Measurements from ENCODE around the gene RNPEPL1. TPM values are rescaled to one million over a fixed set of nuclear protein-coding genes. Genes with fewer than 3 reads are reported as not detected.
"Not testable (repeated sequence)": the region's sequence is repeated elsewhere in the genome, so short reads cannot be mapped to it uniquely, and the experiment has no call there.

RNPEPL1 gene
- total RNA-seq, 1 donor = 45.0 TPM

DNA sequence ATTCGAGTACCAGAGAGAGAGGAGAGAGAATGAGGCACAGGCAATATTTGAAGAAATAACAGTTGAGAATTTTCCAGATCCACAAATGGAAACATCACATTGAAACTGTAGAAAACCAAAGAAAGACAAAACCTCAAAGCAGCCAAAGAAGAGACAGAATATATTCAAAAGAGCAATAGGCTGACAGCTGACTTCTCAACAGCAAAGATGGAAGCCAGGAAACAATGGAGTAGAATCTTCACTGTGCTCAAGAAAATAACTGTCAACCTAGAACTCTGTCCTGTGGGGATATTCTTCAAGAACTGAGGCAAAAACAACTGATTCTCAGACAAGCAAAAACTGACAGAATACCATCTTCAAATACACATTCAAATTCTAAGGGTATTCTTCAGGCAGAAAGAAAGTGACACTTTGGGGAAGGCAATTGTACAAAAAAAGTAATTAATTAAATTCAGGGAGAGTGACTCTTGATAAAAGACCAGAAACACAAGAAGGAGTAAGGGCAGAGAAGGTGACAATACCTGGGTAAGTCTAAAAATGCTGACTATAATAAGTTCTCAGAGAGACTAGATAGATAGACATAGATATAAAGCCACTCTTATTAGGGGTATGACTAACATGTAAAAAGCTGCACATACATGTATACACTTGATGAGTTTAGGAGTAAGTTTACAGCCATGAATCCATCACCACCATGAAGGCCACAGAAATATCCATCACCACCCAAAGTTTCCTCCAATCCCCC is 36.1 kb upstream of the RNPEPL1 start:
- DNase-seq (ENCODE audit: low read depth in 2 of 3, low spot score in 2 of 3) = peak in 1 of 3 donors; percentile 32

DNA sequence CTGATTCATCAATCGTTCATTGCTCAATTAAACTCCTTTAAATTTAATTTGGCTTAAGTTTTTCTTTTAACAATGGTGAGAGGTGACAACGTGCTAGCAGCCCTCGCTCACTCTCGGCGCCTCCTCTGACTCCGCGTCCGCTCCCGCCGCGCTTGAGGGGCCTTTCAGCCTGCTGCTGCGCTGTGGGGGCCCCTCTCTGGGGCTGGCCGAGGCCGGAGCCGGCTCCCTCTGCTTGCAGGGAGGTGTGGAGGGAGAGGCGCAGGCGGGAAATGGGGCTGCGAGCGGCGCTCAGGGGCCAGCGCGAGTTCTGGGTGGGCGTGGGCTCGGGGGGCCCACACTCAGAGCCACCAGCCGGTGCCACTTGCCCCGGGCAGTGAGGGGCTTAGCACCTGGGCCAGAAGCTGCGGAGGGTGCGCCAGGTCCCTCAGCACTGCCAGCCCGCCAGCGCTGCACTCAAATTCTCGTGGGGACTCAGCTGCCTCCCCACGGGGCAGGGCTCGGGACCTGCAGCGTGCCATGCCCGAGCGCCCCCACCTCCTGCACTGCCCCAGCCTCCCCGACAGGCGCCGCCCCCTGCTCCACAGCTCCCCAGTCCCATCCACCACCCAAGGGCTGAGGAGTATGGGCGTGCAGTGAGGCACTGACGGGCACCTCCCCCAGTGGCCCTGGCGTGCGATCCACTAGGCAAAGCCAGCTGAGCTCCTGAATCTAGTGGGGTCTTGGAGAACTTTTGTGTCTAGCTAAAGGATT is 30.1 kb upstream of the RNPEPL1 start:
- no peak for DNase-seq (ENCODE audit: low read depth in 2 of 3, low spot score in 2 of 3)

DNA sequence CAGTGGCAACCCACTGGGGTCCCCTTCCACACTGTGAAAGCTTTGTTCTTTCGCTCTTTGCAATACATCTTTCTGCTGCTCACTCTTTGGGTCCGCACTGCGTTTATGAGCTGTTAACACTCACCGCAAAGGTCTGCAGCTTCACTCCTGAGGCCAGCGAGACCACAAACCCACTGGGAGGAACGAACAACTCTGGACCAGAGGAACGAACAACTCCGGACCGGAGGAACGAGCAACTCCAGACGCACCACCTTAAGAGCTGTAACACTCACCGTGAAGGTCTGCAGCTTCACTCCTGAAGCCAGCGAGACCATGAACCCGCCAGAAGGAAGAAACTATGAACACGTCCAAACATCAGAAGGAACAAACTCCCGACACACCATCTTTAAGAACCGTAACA is 29.2 kb upstream of the RNPEPL1 start:
- DNase-seq (ENCODE audit: low read depth in 2 of 3, low spot score in 2 of 3) = not testable (repeated sequence)

DNA sequence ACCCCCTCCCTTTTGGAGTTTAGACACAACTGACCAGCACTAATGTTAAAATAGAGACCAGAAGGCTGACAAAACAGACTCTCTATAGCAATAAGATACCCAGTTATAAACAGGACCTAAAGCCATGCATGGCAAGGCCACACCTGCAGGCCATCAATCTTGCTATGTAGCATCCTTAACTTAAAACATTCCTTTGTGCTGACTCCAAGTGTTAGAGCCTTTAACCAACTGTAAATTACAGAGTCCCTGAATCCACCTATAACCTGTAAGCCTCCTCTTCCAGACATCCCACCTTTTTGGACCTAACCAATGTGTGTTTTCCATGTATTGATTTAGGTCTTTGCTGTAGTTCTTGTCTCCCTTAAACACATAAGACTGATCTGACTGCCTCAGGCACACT is 28.4 kb upstream of the RNPEPL1 start:
- DNase-seq (ENCODE audit: low read depth in 2 of 3, low spot score in 2 of 3) = no peak

DNA sequence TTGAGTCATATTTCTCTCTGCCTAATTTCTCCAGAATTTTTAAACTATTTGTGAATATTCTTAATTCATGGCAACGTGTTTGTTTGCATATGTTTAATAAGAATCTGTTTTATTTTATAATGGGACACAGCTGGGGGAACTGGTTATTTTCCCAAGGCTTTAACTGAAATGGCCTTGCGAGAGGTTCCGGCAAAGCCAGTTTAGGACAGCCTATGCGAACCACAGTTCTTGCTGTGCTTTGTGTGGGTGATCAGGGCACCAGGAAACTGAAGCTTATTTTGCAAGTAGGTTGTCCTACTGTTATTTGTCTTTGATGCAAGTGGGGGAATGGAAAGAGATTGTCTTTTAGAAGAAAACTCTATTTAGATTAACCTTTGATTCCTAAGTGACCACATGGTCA is 17.0 kb upstream of the RNPEPL1 start:
- no peak for DNase-seq (ENCODE audit: low read depth in 2 of 3, low spot score in 2 of 3)

DNA sequence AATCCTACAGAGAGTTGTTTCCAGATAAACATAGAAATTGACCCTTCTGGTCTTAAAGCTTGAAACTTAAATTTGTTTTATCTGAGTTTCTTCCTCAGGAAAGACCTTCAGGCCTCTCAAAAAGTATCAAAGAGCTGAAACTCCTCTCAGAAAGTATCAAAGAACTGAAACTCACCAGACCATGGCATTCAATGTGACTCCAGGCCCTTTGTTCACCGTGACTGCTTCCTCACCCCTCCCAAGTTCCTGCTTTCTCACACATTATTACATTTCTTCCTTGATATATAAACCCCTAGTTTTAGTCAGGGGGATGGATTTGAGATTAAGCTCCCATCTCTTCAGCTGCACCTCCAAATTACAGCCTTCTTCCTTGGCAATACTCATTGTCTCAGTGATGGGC is 16.5 kb upstream of the RNPEPL1 start:
- DNase-seq (ENCODE audit: low read depth in 2 of 3, low spot score in 2 of 3) = no peak

DNA sequence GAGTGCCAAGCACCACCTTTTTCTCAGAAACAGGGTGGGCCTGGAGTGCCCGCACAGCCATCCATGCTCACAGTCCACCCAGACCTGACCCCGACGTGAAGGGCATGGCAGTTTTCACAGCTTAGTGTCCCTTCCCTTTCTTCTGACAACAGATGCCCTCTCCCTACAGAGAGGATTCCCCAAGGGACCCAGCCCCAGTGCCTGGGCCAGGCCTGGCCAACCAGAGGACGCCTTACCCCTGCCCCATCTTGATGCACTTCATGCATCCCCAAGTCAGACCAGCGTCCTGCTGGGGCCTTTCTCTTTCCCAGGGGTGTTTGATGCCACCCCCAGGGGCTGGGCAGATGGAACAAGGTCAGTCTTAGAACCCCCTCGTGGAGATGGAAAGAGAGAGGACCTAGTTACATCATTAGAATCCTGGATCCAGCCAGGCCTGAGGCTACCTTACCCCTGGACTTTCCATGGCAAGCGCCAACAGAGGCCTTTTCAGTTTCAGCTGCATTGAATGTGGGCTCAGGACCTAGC is 14.3 kb upstream of the RNPEPL1 start:
- DNase-seq (ENCODE audit: low read depth in 2 of 3, low spot score in 2 of 3) = no peak

DNA sequence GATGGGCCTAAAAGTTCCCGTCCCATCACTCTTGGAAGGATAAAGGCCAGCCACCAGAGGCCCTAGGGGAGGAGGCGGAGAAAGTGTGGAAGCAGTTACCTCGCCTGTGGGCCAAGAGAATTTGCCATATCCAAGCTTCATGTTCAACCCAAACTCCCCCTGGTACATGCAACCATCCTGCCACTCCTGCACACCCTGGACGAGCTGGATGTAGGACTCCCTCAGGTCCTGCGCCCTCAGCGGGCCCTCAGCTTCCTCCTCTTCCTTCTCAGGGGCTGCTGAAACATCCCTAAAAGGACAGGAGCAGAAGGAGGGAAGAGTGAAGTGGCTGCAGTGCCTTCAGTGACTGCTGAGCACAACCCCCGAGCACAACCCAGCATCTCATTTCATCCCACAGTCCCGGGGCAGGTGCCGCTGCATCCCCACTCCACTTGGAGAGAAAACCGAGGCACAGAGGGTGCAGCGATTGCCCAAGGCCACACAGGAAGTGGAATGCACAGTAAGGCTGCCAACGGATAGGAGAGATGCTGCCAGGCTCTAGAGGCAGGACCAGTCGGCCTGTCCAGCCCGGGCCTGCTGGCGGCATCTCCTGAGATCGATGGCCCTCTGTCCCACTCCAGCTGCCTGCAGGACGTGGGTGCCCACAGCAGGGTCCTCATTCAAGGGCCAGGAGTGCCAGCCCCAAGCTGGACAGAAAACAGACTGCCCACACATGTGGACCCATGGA is 13.4 kb upstream of the RNPEPL1 start:
- DNase-seq (ENCODE audit: low read depth in 2 of 3, low spot score in 2 of 3) = no peak

DNA sequence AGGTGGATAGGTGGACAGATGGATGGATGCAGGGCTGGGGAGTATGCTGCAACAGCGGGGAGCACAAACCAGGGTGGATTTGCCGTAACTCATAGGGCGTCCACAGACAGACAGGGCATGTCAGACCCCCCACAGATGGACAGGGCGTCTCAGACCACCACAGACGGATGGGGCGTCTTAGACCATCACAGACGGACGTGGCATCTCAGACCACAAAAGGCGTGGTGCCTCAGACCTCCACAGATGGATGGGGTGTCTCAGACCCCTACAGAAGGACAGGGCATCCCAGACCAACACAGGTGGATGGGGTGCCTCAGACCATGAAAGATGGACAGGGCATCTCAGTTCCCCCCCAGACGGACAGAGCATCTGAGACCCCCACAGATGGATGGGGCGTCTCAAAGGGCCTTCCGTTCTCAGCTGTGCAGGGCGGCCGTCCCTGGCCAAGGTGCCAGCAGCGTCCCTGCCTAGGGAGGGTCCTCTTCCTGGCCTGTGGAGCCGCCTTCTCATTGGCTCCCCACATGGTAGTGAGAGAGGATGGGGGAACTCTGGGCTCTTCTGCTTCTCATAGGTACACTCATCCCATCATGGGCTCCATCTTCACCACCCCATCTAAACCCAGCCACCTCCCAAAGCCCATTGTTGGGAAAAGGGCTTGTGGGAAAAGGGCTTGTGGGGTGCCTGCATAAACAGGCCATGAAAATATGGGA is 12.6 kb upstream of the RNPEPL1 start:
- no peak for DNase-seq (ENCODE audit: low read depth in 2 of 3, low spot score in 2 of 3)

DNA sequence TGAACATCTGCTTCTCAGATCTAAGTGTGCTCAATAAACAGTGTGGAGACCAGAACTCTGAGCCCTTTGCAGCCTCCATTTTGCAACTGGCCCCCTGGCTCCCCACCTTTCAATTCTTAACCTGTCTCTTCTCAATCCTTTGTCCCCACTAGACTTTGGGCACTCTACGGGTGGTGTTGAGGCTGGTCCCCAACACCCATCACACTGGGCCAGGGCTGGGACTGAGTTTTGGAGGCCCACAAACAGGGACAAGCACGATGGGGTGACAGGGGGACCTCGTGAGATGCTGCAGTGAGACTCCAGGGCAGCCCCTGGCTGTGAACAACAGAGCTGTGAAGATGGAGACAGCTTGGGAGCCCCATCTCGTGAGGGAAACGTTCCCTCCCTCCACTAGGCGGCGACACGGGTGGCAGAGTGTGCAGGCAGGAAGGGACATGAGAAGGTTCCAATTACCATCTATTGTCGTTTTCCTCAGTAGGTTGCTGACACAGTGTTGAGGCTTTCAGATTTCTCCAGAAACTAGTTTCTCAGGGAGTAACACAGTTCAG is 11.7 kb upstream of the RNPEPL1 start:
- peak in 2 of 3 donors; percentile 61 to 71 for DNase-seq (ENCODE audit: low read depth in 2 of 3, low spot score in 2 of 3)

DNA sequence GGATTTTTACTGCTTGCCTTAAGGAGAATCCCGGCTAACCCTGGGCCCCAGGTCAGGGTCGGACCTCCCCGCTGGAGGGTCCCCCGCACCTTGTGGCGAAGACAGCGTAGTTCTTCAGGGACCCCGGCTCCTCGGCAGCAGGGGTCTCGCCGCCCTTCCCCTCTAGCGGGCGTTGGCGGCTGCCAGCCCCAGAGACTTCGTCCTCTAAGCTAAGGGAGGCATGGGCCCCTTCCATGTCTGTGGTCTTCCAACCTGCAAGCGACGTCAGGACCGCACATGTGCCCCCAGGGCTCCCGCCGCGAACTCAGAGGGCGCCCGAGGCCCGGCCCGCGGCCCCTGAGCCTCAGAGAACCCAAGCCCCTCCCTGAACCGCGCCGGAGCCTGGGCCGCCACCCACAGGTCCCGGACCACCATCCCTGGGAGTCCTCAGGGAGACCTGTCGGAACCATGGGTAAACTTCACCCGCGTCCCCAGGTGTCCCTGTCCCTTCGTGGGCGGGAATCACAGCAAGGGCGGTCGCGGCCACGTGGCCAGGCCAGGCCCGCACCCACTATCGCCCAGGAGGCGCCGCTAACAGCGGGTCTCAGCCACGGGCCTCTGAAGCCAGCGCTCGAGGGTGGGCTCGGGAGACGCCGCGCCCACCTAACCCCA is 11.1 kb upstream of the RNPEPL1 start:
- peak in 1 of 3 donors; percentile 14 for DNase-seq (ENCODE audit: low read depth in 2 of 3, low spot score in 2 of 3)

DNA sequence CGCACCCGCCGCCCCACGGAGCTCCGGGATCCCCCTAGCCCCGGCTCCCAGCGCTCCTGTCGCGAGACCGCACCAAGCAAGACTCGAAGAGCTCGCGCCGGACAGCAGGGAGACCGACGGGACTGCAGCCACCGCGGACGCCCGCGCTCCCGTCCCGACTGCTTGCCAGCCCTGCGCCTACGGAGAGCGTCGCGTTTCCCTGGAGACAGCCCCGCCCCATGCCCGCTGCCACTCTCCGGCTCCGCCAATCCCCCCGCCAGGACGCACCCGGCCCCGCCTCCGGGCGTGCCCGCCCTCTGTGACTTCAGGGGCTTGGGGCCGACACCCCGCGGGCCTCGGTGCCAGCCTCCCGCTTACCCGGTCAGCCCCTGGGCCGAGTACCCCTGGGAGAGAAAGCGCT is 10.5 kb upstream of the RNPEPL1 start, which contains the start of gene ANKMY1:
Gene ANKMY1 (minus strand): TSS at position 181 of the 400 bp plus-strand sequence. CDS start 653 bp downstream, outside the sequence.
- DNase-seq (ENCODE audit: low read depth in 2 of 3, low spot score in 2 of 3) = peak in 2 of 3 donors; percentile 68 to 73

DNA sequence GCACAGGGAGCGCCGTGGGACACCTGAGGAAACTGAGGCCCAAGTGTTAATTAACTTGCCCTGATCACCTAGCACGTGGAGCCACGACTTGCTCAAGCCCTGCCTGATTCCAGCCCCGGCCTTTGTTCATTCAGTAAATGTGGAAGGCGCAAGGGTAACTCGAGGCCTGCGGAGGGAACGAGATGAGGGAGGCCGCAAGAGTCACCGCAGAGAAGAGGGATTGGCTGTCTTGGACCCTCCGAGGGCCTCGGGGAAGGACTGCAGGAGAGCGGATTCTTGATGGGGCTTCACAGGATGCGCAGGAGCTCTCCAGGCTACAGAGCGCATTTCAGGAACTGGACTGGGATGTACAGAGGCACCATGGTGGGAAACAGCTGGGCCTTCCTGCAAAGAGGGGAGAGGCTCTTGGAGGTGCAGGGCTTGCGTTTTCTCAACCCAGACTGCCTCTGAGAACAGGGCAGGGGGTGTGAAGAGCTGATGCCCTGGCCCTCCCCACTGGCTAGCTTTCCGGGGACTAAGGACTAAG is 10.0 kb upstream of the RNPEPL1 start:
- DNase-seq (ENCODE audit: low read depth in 2 of 3, low spot score in 2 of 3) = no peak

DNA sequence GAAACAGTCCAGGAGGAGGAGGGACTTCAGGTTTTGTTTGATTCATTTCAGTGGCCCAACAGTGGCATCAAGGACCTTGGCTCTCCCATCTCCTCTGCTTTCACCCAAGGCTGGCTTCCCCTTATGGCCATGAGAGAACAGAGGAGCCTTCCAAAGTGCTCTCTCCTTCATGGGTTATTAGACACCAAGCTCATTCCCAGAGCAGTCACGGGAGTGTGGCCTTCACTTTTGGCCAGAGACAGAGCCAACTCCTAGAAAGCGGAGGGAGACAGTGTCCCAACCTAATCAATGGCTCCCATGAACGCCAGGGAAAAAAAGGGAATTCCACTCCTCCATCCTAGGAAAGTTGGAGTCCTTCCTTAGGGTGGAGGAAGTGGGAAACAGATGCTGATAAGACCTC is 9.0 kb upstream of the RNPEPL1 start:
- no peak for DNase-seq (ENCODE audit: low read depth in 2 of 3, low spot score in 2 of 3)

DNA sequence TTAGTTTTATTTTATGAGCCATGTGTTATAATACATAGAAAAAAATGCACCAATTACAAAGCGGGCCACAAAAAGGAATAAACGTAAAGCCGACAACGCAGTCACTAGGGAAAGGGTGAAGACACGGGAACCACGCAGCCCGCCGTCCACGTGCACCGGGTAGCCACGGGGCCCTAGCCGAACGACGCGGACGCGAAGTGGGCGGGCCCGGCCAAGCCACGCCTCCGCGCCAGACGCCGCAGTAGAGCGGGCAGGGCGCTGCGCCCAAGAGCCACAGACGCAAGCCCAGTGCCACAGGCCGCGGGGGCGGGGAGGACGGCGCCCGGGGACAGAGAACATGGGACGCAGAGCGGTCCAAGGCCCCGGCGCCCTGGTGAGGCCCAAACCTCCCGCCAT is 8.2 kb upstream of the RNPEPL1 start, which contains the start of gene DUSP28:
Gene DUSP28 (plus strand): TSS at position 274 of the 396 bp plus-strand sequence. CDS start 328 bp downstream, outside the sequence.
- peak; percentile 72 to 92 (median 89) for DNase-seq (ENCODE audit: low read depth in 2 of 3, low spot score in 2 of 3)

DNA sequence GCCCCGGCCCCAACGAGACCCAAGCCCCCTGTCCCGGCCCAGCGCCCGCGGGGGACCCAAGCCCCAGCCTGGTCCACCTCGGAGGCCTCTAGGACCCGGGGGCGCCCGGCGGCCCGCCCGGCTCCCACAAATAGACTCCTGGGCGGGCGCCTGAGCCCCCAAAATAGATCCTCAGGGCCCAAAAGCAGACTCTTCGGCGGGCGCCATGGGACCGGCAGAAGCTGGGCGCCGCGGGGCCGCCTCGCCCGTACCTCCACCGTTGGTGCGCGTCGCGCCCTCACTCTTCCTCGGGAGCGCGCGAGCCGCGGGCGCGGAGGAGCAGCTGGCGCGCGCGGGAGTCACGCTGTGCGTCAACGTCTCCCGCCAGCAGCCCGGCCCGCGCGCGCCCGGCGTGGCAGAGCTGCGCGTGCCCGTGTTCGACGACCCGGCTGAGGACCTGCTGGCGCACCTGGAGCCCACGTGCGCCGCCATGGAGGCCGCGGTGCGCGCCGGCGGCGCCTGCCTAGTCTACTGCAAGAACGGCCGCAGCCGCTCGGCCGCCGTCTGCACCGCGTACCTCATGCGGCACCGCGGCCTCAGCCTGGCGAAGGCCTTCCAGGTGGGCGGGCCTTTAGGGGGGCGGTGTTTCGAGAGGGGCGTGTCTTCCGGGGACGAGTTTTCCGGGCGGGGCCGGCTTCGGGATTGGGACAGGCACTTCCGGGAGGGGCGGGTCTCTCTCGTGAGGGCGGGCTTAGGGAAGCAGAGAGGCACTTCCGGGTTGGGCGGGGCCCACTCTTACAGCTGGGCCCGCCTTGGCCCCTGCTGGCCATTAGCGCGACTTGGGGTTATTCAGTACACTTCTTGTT is 7.6 kb upstream of the RNPEPL1 start:
- DNase-seq (ENCODE audit: low read depth in 2 of 3, low spot score in 2 of 3) = peak; percentile 96 to 99 (median 98)

DNA sequence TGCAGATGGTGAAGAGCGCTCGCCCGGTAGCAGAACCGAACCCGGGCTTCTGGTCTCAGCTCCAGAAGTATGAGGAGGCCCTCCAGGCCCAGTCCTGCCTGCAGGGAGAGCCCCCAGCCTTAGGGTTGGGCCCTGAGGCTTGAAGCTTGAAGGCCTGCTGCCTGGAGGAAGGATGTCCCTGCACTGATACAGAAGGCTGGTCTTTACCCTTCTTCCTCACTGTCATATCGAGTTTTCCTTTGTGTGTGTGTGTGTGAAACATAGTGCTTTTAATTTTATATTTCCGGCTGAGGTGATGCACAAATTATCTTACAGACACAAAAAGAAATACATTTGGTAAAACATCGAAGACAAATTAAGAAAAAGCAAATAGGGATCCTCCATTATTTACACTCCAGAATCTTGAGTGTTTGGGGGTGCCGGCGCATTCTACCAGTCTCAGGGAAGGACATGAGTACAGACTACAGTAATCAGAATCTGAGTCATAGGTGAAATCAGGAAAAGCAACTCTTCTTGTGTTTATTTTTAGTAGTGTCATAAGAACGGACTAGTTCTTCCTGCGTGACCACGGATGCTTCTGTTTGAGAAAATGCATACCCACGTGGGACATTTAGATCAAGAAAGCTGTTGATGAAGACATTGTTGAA is 6.8 kb upstream of the RNPEPL1 start:
- DNase-seq (ENCODE audit: low read depth in 2 of 3, low spot score in 2 of 3) = no peak

DNA sequence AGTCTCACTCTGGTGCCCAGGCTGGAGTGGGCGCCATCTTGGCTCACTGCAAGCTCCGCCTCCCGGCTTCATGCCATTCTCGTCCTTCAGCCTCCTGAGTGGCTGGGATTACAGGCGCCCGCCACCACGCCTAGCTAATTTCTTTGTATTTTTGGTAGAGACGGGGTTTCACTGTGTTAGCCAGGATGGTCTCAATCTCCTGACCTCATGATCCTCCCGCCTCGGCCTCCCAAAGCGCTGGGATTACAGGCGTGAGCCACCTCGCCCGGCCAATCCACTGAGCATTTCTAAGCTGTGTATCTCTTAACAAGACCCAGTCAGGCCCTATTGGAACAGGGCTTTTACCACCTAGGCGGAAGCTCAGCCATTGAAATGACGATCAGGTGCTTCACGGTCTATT is 5.1 kb upstream of the RNPEPL1 start:
- not testable (repeated sequence) for DNase-seq (ENCODE audit: low read depth in 2 of 3, low spot score in 2 of 3)
